Liver (tissue), 9 donors: ENCODE results near the gene ZNF844. TPM values are rescaled to one million over a fixed set of nuclear protein-coding genes. Genes with fewer than 3 reads are reported as not detected.

Source experiments
- DNase-seq: peaks from one replicate; pipeline ENCODE4 v3.0.0-alpha.2; 2017; ENCODE audit warnings: low spot score
- H3K27ac ChIP-seq, 2 donors: one replicate each; pipeline ENCODE4 v1.7.0; 2013; ENCODE audit warnings: inconsistent platforms in 2 of 2, low read length in 2 of 2, control low read depth in 1 of 2, low read depth in 1 of 2, mild to moderate bottlenecking in 1 of 2
- H3K27me3 ChIP-seq, 4 donors: one replicate each; pipeline versions ENCODE4 v1.6.1 to v1.7.0; 2013; ENCODE audit warnings: low read length in 3 of 4, inconsistent platforms in 1 of 4, mild to moderate bottlenecking in 1 of 4, moderate library complexity in 1 of 4; ENCODE audit not compliant: control insufficient read depth in 4 of 4, insufficient read depth in 4 of 4
- H3K36me3 ChIP-seq, 4 donors: one replicate each; pipeline versions ENCODE4 v1.6.1 to v1.7.0; 2013; ENCODE audit warnings: low read length in 3 of 4, mild to moderate bottlenecking in 3 of 4, low read depth in 1 of 4, moderate library complexity in 1 of 4; ENCODE audit not compliant: control insufficient read depth in 4 of 4, insufficient read depth in 3 of 4
- H3K4me1 ChIP-seq, 4 donors: one replicate each; pipeline versions ENCODE4 v1.6.1 to v1.7.0; 2013; ENCODE audit warnings: low read length in 3 of 4, mild to moderate bottlenecking in 3 of 4, moderate library complexity in 1 of 4; ENCODE audit not compliant: control insufficient read depth in 4 of 4, insufficient read depth in 4 of 4
- H3K4me3 ChIP-seq, 3 donors: one replicate each; pipeline versions ENCODE4 v1.6.1 to v1.7.0; 2013; ENCODE audit warnings: low read length in 3 of 3, control low read depth in 1 of 3, low read depth in 1 of 3, mild to moderate bottlenecking in 1 of 3
- H3K9ac ChIP-seq, 2 donors: one replicate each; pipeline ENCODE4 v1.7.0; 2013; ENCODE audit warnings: low read length in 2 of 2, mild to moderate bottlenecking in 2 of 2, moderate library complexity in 2 of 2, control low read depth in 1 of 2, low read depth in 1 of 2
- H3K9me3 ChIP-seq, 4 donors: one replicate each; pipeline versions ENCODE4 v1.6.1 to v1.7.0; 2013; ENCODE audit warnings: low read length in 3 of 4; ENCODE audit not compliant: control insufficient read depth in 4 of 4
- EGR1 ChIP-seq, 2 donors: IDR thresholded peaks; 2 replicates each; pipeline ENCODE4 v1.6.1; 2016 to 2018; ENCODE audit warnings: antibody characterized with exemption in 2 of 2, low read depth in 2 of 2
- FOXA1 ChIP-seq: IDR thresholded peaks from 2 replicates; pipeline ENCODE4 v1.6.1; 2016; ENCODE audit warnings: antibody characterized with exemption
- FOXA2 ChIP-seq: IDR thresholded peaks from 2 replicates; pipeline ENCODE4 v1.6.1; 2016; ENCODE audit warnings: antibody characterized with exemption
- GABPA ChIP-seq, 2 donors: IDR thresholded peaks in 1 of 2; conservative IDR thresholded peaks in 1 of 2; 2 replicates each; pipeline ENCODE4 v1.6.1; 2016; ENCODE audit warnings: antibody characterized with exemption in 2 of 2, mild to moderate bottlenecking in 1 of 2, moderate library complexity in 1 of 2
- HNF4A ChIP-seq, 2 donors: conservative IDR thresholded peaks; 2 replicates each; pipeline ENCODE4 v1.6.1; 2016; ENCODE audit warnings: antibody characterized with exemption in 2 of 2, mild to moderate bottlenecking in 2 of 2
- HNF4G ChIP-seq: IDR thresholded peaks from 2 replicates; pipeline ENCODE4 v1.6.1; 2016; ENCODE audit warnings: antibody characterized with exemption
- JUND ChIP-seq, 2 donors: IDR thresholded peaks; 2 replicates each; pipeline ENCODE4 v1.6.1; 2016; ENCODE audit warnings: antibody characterized with exemption in 2 of 2
- NR2F2 ChIP-seq: IDR thresholded peaks from 2 replicates; pipeline ENCODE4 v1.6.1; 2016; ENCODE audit warnings: antibody characterized with exemption
- RAD21 ChIP-seq, 2 donors: IDR thresholded peaks; 2 replicates each; pipeline ENCODE4 v1.6.1; 2016; ENCODE audit warnings: antibody characterized with exemption in 2 of 2, mild to moderate bottlenecking in 2 of 2
- RXRA ChIP-seq, 2 donors: IDR thresholded peaks; 2 replicates each; pipeline ENCODE4 v1.6.1; 2017 to 2018; ENCODE audit warnings: antibody characterized with exemption in 2 of 2, mild to moderate bottlenecking in 1 of 2
- SP1 ChIP-seq: IDR thresholded peaks from 2 replicates; pipeline ENCODE4 v1.6.1; 2018; ENCODE audit warnings: antibody characterized with exemption, mild to moderate bottlenecking
- TAF1 ChIP-seq: conservative IDR thresholded peaks from 2 replicates; pipeline ENCODE4 v1.6.1; 2016; ENCODE audit warnings: antibody characterized with exemption, mild to moderate bottlenecking
- YY1 ChIP-seq: IDR thresholded peaks from 2 replicates; pipeline ENCODE4 v1.6.1; 2016; ENCODE audit warnings: antibody characterized with exemption, mild to moderate bottlenecking
- WGBS: extraction: QIAGEN DNeasy Blood & Tissue Kit; methylation state at CpG from one replicate; pipeline ENCODE4 v1.1.7; 2013; 5-methylcytosine and 5-hydroxymethylcytosine counted together
- polyA plus RNA-seq, 2 donors: library from polyadenylated mRNA; stranded (reverse) in 1 of 2; unstranded in 1 of 2; fragments of 200-250 nt in 1 of 2; fragments of >200 nt in 1 of 2; fragmentation: Nextera tagmentation in 1 of 2; extraction: Ambion mirVana in 1 of 2; gene quantifications; one replicate each; pipeline versions ENCODE4 v1.2.1 to v1.2.3, GENCODE V29; 2013 to 2015
- total RNA-seq, 2 donors: library from RNA; depleted of rRNA; stranded (reverse); fragments of >200 nt; gene quantifications; one replicate each; pipeline ENCODE4 v1.2.3, GENCODE V29; 2014
- TF ChIP-seq, protein P1 (sequence below): fragments of 150-350 bp; IDR thresholded peaks from 2 replicates; pipeline ENCODE4 v1.5.1; 2017; ENCODE audit warnings: improper control_type of control experiment, low read depth, low read length; ENCODE audit not compliant: missing input control
- TF ChIP-seq, protein P2 (sequence below): IDR thresholded peaks from 2 replicates; pipeline ENCODE4 v1.6.1; 2016; ENCODE audit warnings: antibody characterized with exemption
- TF ChIP-seq, protein P3 (sequence below): IDR thresholded peaks from 2 replicates; pipeline ENCODE4 v1.6.1; 2016; ENCODE audit warnings: antibody characterized with exemption, mild to moderate bottlenecking
- TF ChIP-seq, protein P4 (sequence below): IDR thresholded peaks from 2 replicates; pipeline ENCODE4 v1.6.1; 2016; ENCODE audit warnings: antibody characterized with exemption
- TF ChIP-seq, protein P5 (sequence below): IDR thresholded peaks from 2 replicates; pipeline ENCODE4 v1.6.1; 2016; ENCODE audit warnings: antibody characterized with exemption
- donor health status: healthy.
- donor health status: healthy.
- donor health status: healthy.
- donor health status: healthy.
- donor health status: healthy.

Gene ZNF844
- total and polyA plus RNA-seq, 4 donors = 0.72 to 5.6 (median 2.9) TPM

DNA sequence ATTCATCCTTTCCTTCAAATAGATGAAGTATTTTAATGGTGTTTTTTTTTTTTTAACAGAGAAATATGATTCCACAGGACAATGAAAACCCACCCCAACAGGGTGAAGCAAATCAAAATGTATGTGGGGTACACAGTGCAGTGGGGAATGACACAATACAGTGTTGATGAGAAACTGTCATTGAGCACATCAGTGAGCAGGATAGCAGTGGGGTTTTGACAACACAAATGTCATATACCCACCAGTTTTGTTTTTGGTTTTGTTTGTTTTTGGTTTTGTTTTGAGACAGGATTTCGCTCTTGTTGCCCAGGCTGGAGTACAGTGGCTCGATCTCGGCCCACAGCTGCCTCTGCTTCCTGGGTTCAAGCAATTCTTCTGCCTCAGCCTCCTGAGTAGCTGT lies 29.2 kb downstream of the ZNF844 start:
- DNase-seq = no peak
- Histone ChIP-seq H3K4me1 (no peaks in the 10 kb centered on the region), H3K27me3 (no peaks in the 10 kb centered on the region), H3K9me3 (peaks cover 0 to 12% (median 6%) of the 10 kb centered on the region in 4 donors), H3K4me3 (no peak overlapping the region), H3K27ac (no peak overlapping the region), H3K9ac (no peak overlapping the region), H3K36me3 (peaks cover 0 to 5% (median 0%) of the 10 kb centered on the region in 4 donors)
- TF ChIP-seq RXRA (IDR thresholded peaks at IDR 0.05) = no peak
- TF ChIP-seq YY1 = no peak
- TF ChIP-seq GABPA (IDR thresholded peaks at IDR 0.05 in 1 of 2, conservative IDR thresholded peaks at IDR 0.05 in 1 of 2) = no peak
- TF ChIP-seq, protein P1, sequence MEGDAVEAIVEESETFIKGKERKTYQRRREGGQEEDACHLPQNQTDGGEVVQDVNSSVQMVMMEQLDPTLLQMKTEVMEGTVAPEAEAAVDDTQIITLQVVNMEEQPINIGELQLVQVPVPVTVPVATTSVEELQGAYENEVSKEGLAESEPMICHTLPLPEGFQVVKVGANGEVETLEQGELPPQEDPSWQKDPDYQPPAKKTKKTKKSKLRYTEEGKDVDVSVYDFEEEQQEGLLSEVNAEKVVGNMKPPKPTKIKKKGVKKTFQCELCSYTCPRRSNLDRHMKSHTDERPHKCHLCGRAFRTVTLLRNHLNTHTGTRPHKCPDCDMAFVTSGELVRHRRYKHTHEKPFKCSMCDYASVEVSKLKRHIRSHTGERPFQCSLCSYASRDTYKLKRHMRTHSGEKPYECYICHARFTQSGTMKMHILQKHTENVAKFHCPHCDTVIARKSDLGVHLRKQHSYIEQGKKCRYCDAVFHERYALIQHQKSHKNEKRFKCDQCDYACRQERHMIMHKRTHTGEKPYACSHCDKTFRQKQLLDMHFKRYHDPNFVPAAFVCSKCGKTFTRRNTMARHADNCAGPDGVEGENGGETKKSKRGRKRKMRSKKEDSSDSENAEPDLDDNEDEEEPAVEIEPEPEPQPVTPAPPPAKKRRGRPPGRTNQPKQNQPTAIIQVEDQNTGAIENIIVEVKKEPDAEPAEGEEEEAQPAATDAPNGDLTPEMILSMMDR = no peak
- TF ChIP-seq, protein P2, sequence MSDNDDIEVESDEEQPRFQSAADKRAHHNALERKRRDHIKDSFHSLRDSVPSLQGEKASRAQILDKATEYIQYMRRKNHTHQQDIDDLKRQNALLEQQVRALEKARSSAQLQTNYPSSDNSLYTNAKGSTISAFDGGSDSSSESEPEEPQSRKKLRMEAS = no peak
- TF ChIP-seq NR2F2 = no peak
- TF ChIP-seq HNF4A (conservative IDR thresholded peaks at IDR 0.05) = no peak
- TF ChIP-seq RAD21 (IDR thresholded peaks at IDR 0.05) = no peak
- TF ChIP-seq FOXA2 = no peak
- WGBS = 88% methylated on average over 3 of the region's 3 CpGs

DNA sequence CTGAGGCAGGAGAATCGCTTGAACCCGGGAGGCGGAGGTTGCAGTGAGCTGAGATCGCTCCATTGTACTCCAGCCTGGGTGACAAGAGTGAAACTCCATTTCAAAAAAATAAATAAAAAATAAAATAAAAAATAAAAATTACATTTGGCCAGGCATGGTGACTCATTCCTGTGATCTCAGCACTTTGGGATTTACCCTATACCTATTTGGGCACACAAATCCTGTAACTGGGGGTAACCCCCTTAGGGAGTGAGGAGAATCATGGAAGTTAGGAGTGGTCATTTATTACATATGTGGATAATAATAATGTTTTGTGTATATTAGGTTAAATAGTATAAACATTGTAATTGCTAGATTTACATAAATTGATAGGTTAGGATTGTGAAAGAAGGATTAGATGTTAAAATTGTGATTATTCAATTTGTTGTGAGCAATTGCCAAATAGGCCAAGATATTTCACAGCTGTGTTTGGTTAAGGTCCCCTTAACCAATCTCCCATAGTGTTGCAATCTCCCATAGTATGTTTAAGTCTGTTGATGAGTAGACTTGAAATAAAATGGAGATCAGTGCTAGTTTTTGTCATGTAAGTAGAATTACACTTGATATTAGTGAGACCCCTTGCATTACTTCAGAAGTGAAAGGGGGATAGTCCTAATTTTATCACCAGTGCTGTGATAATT lies 30.7 kb downstream of the ZNF844 start:
- Histone ChIP-seq H3K36me3 (peaks cover 0 to 3% (median 0%) of the 10 kb centered on the region in 4 donors), H3K27ac (no peak overlapping the region), H3K27me3 (no peaks in the 10 kb centered on the region), H3K9ac (no peak overlapping the region), H3K9me3 (peaks cover 0 to 15% (median 6%) of the 10 kb centered on the region in 4 donors), H3K4me1 (no peaks in the 10 kb centered on the region), H3K4me3 (no peak overlapping the region)
- WGBS = 98% methylated on average over 4 of the region's 4 CpGs
- no peak for DNase-seq
- TF ChIP-seq HNF4A (conservative IDR thresholded peaks at IDR 0.05) (no peak), GABPA (IDR thresholded peaks at IDR 0.05 in 1 of 2, conservative IDR thresholded peaks at IDR 0.05 in 1 of 2) (no peak), RAD21 (IDR thresholded peaks at IDR 0.05) (no peak), EGR1 (IDR thresholded peaks at IDR 0.05; ENCODE audit: low read depth in 2 of 2) (no peak), YY1 (no peak), RXRA (IDR thresholded peaks at IDR 0.05) (no peak), JUND (IDR thresholded peaks at IDR 0.05) (no peak), HNF4G (no peak), TAF1 (no peak), SP1 (no peak), NR2F2 (no peak), FOXA2 (no peak), FOXA1 (no peak)
- TF ChIP-seq, protein P3, sequence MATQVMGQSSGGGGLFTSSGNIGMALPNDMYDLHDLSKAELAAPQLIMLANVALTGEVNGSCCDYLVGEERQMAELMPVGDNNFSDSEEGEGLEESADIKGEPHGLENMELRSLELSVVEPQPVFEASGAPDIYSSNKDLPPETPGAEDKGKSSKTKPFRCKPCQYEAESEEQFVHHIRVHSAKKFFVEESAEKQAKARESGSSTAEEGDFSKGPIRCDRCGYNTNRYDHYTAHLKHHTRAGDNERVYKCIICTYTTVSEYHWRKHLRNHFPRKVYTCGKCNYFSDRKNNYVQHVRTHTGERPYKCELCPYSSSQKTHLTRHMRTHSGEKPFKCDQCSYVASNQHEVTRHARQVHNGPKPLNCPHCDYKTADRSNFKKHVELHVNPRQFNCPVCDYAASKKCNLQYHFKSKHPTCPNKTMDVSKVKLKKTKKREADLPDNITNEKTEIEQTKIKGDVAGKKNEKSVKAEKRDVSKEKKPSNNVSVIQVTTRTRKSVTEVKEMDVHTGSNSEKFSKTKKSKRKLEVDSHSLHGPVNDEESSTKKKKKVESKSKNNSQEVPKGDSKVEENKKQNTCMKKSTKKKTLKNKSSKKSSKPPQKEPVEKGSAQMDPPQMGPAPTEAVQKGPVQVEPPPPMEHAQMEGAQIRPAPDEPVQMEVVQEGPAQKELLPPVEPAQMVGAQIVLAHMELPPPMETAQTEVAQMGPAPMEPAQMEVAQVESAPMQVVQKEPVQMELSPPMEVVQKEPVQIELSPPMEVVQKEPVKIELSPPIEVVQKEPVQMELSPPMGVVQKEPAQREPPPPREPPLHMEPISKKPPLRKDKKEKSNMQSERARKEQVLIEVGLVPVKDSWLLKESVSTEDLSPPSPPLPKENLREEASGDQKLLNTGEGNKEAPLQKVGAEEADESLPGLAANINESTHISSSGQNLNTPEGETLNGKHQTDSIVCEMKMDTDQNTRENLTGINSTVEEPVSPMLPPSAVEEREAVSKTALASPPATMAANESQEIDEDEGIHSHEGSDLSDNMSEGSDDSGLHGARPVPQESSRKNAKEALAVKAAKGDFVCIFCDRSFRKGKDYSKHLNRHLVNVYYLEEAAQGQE = no peak
- TF ChIP-seq, protein P1 = no peak
- TF ChIP-seq, protein P2 = no peak
- TF ChIP-seq, protein P4, sequence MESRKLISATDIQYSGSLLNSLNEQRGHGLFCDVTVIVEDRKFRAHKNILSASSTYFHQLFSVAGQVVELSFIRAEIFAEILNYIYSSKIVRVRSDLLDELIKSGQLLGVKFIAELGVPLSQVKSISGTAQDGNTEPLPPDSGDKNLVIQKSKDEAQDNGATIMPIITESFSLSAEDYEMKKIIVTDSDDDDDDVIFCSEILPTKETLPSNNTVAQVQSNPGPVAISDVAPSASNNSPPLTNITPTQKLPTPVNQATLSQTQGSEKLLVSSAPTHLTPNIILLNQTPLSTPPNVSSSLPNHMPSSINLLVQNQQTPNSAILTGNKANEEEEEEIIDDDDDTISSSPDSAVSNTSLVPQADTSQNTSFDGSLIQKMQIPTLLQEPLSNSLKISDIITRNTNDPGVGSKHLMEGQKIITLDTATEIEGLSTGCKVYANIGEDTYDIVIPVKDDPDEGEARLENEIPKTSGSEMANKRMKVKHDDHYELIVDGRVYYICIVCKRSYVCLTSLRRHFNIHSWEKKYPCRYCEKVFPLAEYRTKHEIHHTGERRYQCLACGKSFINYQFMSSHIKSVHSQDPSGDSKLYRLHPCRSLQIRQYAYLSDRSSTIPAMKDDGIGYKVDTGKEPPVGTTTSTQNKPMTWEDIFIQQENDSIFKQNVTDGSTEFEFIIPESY = no peak
- TF ChIP-seq, protein P5, sequence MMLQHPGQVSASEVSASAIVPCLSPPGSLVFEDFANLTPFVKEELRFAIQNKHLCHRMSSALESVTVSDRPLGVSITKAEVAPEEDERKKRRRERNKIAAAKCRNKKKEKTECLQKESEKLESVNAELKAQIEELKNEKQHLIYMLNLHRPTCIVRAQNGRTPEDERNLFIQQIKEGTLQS = no peak
